Ramos (cell line): ENCODE data around the gene SENP1.
"Not testable (repeated sequence)": the region's sequence is repeated elsewhere in the genome, so short reads cannot be mapped to it uniquely, and the experiment has no call there.

Source experiments
- in situ Hi-C: fragments of 300-500 bp; cut with MboI; formaldehyde crosslinking; loops from one replicate; pipeline ENCODE4 v1.14.3; 2022; ENCODE audit warnings: low sequenced_read_pairs; ENCODE audit not compliant: unreplicated experiment

The SENP1 gene

GRCh38 chr12:48118284-48118871 is 12.5 kb upstream of the SENP1 start:
- in situ Hi-C loops: no loop called here

- in situ Hi-C loops: no loop called here
These were observed 10.1 kb upstream of the SENP1 start for GRCh38 chr12:48115957-48116356.

GRCh38 chr12:48111312-48111693 is 5.4 kb upstream of the SENP1 start:
- in situ Hi-C loops: not testable (repeated sequence)

- in situ Hi-C loops: no loop called here
These were observed 4.9 kb upstream of the SENP1 start for GRCh38 chr12:48110691-48111311.

GRCh38 chr12:48109424-48109823 is 3.5 kb upstream of the SENP1 start:
- in situ Hi-C loops: no loop called here

- in situ Hi-C loops: no loop called here
These were observed 1.1 kb upstream of the SENP1 start for GRCh38 chr12:48106681-48107613.

GRCh38 chr12:48105321-48105866 is 485 bp downstream of the SENP1 start:
- in situ Hi-C loops: no loop called here

GRCh38 chr12:48104531-48104930 is 1.3 kb downstream of the SENP1 start:
- in situ Hi-C loops: no loop called here

GRCh38 chr12:48092611-48093010 is 13.3 kb downstream of the SENP1 start:
- in situ Hi-C loops: no loop called here

- in situ Hi-C loops: no loop called here
These were observed 19.6 kb downstream of the SENP1 start for GRCh38 chr12:48086327-48086726.

- in situ Hi-C loops: no loop called here
These were observed 20.9 kb downstream of the SENP1 start for GRCh38 chr12:48084841-48085460.

- in situ Hi-C loops: no loop called here
These were observed 21.8 kb downstream of the SENP1 start for GRCh38 chr12:48084066-48084465.

GRCh38 chr12:48080821-48081220 is 25.1 kb downstream of the SENP1 start:
- in situ Hi-C loops: no loop called here

- in situ Hi-C loops: no loop called here
These were observed 25.6 kb downstream of the SENP1 start for GRCh38 chr12:48080285-48080684.

GRCh38 chr12:48078901-48079300 is 27.0 kb downstream of the SENP1 start:
- in situ Hi-C loops: no loop called here

GRCh38 chr12:48077111-48077510 is 28.8 kb downstream of the SENP1 start:
- in situ Hi-C loops: no loop called here

- in situ Hi-C loops: no loop called here
These were observed 30.0 kb downstream of the SENP1 start for GRCh38 chr12:48075832-48076231.

- in situ Hi-C loops: no loop called here
These were observed 31.6 kb downstream of the SENP1 start for GRCh38 chr12:48074266-48074665.

GRCh38 chr12:48072266-48072665 is 33.6 kb downstream of the SENP1 start:
- in situ Hi-C loops: no loop called here

GRCh38 chr12:48071808-48072207 is 34.1 kb downstream of the SENP1 start:
- in situ Hi-C loops: no loop called here

GRCh38 chr12:48070731-48071130 is 35.1 kb downstream of the SENP1 start:
- in situ Hi-C loops: no loop called here
